T47D (cell line): Measurements from ENCODE around the gene OR3A1.
"Not testable (repeated sequence)": the region's sequence is repeated elsewhere in the genome, so short reads cannot be mapped to it uniquely, and the experiment has no call there.

Experiments
- DNase-seq, 2 experiments: peaks; one replicate each; pipeline versions ENCODE4 v3.0.0 to v3.0.0-alpha.2; 2011 to 2012; ENCODE audit warnings: low read depth in 1 of 2, low spot score in 1 of 2
- JUND ChIP-seq: IDR thresholded peaks from 2 replicates; pipeline ENCODE4 v1.6.1; 2012; ENCODE audit warnings: low read depth
- in situ Hi-C: cut with HindIII; loops from 2 replicates; pipeline ENCODE4 v1.10.0; 2016; ENCODE audit warnings: low sequenced_read_pairs, low pct_unique_long_range_greater_than_20kb

Gene OR3A1

GRCh38 chr17:3298260-3298659, at the start of gene OR3A1:
OR3A1 (minus strand) TSS chr17:3298360; CDS start chr17:3292582, 5,778 bp downstream.
- in situ Hi-C loops = no loop called here
- no peak for DNase-seq
- no peak for TF ChIP-seq JUND

- in situ Hi-C loops, DNase-seq: not testable (repeated sequence)
These were observed 44.6 kb upstream of the OR3A1 start for GRCh38 chr17:3342782-3343181.

DNA sequence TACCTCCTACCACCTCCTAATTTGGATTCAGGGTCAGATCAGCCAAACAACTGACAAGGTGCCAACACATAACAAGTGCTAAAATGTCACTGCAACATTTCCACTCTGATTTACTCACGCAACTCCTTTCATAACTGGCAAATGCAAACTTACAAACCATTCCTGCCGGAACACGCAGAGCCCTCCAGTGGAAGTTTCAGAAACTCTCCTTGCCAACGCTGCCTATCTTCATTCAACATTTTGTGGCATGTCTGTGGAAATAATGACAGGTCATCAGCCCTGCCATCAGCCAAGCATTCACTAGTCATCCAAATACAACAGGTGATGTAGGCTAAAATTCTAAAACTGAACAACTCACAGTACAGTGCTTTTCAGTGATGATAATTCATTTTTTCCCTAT, 37.7 kb upstream of the OR3A1 start:
- in situ Hi-C loops = no loop called here
- no peak for TF ChIP-seq JUND
- peak; percentile 3 to 43 for DNase-seq

DNA sequence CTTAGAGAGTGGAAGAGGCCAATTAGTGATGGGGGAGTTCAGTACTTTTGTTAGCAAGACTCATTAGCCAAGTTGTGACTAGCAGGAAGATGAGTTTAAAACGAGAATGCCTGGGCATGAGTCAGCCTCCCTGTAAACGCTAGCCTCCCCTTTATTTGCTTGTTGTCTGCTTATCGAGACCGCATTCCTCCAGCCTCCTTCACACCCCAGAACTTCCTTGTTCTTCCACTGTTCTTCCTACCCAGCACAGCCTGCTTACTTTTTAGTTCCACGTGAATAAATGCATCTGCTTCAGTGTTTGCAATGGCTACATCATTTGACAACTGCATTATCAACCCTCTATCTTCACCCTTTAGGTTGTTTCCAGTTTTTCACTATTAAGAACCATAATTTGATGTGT, 20.2 kb upstream of the OR3A1 start:
- in situ Hi-C loops = no loop called here
- no peak for DNase-seq
- no peak for TF ChIP-seq JUND

- TF ChIP-seq JUND = no peak
- DNase-seq = no peak
- in situ Hi-C loops = no loop called here
These were observed 18.7 kb upstream of the OR3A1 start for GRCh38 chr17:3316836-3317235.

GRCh38 chr17:3308603-3309002, 10.4 kb upstream of the OR3A1 start:
- no peak for DNase-seq
- TF ChIP-seq JUND = no peak
- in situ Hi-C loops = no loop called here

GRCh38 chr17:3295632-3296031, 2.5 kb downstream of the OR3A1 start:
- in situ Hi-C loops = no loop called here
- DNase-seq = no peak
- no peak for TF ChIP-seq JUND

DNA sequence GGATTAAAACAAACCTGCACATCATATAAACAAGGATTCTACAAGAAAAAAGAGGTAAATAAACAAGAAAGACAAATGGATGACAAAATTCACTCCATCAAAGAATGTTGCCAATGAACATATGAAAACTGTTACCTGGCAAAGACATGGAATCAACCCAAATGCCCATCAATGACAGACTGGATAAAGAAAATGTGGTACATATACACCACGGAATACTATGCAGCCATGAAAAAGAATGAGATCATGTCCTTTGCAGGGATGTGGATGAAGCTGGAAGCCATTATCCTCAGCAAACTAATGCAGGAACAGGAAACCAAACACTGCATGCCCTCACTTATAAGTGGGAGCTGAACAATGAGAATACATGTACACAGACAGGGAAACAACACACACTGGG, 4.6 kb downstream of the OR3A1 start:
- in situ Hi-C loops, DNase-seq: not testable (repeated sequence)

- TF ChIP-seq JUND = no peak
- in situ Hi-C loops = no loop called here
- no peak for DNase-seq
These were observed 15.3 kb downstream of the OR3A1 start for GRCh38 chr17:3282901-3283300.

DNA sequence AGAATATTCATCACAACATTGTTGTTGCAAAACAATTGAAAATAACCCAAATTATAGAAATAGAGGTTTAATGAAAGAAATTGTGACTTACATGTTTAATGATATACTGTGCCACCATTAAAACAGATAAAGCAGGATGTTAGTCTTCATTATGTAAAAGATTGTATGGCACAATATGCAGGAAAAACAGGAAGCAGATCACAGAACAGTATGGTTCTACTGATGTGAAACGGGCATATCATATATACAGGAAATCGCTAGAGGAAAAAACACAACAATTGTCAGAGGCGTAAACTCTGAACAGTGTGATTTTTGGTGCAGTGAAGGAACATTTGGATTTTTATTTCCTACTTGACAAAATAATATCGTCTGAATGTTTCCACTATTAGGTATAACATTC, 22.0 kb downstream of the OR3A1 start:
- TF ChIP-seq JUND = no peak
- DNase-seq = no peak
- in situ Hi-C loops = no loop called here

DNA sequence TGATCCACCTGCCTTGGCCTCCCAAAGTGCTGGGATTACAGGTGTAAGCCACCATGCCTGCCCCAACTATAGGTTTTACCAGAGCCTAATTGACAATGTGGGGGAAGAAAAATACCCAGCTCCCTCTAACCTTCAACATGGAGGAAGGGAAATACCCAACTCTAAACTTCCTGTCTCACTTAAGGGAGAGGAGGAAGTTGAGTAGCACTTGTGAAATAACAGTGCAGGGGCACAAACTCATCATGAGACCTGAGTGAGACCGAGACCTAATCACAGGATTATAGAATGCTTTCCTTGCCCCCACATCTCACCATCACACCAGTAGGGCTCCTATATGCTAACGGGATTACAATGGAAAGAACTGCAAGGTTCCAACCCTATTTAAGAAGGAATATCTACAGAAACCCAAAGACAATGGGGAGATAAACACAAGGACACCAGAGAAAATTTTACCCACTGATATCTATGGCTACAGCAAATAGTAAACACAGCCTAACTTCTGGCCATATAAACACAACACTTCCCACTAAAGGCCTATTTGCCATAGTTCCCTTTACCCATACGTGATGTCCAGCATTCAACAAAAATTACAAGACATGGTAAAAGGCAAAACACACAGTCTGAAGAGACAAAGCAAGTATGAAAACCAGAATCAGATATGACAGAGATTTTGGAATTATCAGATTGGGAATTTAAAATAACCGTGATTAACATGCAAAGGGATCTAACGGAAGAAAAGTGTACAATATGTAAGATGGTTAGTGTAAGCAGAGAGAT, 26.9 kb downstream of the OR3A1 start:
- no peak for TF ChIP-seq JUND
- in situ Hi-C loops = no loop called here
- no peak for DNase-seq

GRCh38 chr17:3260600-3260999, 37.6 kb downstream of the OR3A1 start:
- in situ Hi-C loops = no loop called here
- no peak for DNase-seq
- TF ChIP-seq JUND = no peak

- in situ Hi-C loops = no loop called here
- DNase-seq = no peak
- TF ChIP-seq JUND = no peak
These were observed 38.0 kb downstream of the OR3A1 start for GRCh38 chr17:3260163-3260562.

- in situ Hi-C loops = no loop called here
- no peak for DNase-seq
These were observed 41.6 kb downstream of the OR3A1 start for GRCh38 chr17:3256575-3256974.

DNA sequence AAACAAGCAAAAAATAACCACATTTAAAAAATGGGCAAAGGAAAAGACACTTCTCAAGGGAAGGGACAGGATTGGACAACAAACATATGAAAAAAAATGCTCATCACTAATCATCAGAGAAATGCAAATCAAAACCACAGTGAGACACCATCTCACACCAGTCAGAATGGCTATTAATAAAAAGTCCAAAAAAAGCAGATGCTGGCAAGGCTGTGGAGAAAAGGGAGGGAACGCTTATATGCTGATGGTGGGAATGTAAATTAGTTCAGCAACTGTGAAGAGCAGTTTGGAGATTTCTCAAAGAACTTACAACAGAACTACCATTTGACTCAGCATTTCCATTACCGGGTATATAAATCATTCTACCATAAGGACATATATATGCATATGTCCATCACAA, 49.1 kb downstream of the OR3A1 start:
- DNase-seq, in situ Hi-C loops: not testable (repeated sequence)

More at GRCh38 chr17:3256575-3256974, 41.6 kb downstream of the OR3A1 start:
- TF ChIP-seq JUND = no peak

DNA sequence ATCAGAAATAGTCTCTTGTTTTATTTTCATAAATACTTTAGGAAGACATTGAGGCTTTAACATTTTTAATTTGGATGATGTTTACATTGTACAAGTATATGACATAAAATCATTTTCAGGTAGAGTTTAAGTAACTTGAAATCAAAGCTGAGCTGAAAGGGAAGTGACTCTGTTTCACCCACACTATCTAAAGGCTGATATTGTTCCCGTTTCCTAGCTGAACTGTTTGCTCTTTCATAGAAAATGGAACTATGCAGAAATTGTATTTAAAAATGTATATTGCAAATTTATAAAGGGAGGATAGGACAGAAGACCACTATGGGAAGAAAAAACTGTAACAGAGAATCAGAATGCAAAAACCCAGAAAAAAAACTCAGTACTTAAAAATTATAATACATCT, 53.3 kb downstream of the OR3A1 start:
- in situ Hi-C loops = not testable (repeated sequence)

DNA sequence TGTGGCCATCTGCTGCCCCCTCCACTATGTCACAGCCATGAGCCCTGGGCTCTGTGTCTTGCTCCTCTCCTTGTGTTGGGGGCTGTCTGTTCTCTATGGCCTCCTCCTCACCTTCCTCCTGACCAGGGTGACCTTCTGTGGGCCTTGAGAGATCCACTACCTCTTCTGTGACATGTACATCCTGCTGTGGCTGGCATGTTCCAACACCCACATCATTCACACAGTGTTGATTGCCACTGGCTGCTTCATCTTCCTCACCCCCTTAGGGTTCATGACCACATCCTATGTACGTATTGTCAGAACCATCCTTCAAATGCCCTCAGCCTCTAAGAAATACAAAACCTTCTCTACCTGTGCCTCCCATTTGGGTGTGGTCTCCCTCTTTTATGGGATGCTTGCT, 57.1 kb downstream of the OR3A1 start:
- DNase-seq, in situ Hi-C loops: not testable (repeated sequence)

More for the DNA sequence above, 53.3 kb downstream of the OR3A1 start:
- DNase-seq = not testable (repeated sequence)
